ENCODE data around the gene NFKBIZ.
"Not testable (repeated sequence)": the region's sequence is repeated elsewhere in the genome, so short reads cannot be mapped to it uniquely, and the experiment has no call there.

NFKBIZ gene

DNA sequence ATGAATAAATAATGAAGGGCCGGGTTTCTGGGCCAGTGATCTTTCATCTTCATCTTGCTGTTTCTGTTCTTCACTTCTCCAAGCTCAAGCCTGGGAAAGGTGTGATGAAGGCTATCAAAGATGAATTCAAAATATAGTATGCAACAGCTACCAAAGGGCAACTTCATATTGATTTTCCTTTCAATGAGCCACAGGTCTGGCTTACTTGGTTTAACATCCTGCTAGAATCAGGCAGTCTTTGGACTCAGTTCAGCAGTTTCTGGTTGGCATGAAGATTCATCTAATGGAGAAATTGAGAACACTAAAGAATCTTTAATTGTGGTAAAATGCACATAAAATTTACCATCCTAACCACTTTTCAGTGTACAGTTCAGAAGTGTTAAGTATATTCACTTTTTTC, 43.3 kb downstream of the NFKBIZ start:
- Histone ChIP-seq H3K9me3 (ENCODE audit: control insufficient read depth in 1 of 2, low read length in 2 of 2) (no peaks in the 10 kb centered on the region), H3K27ac (ENCODE audit: low read depth, low read length) (no peak overlapping the region), H3K27me3 (ENCODE audit: control insufficient read depth in 1 of 2, insufficient read depth in 2 of 2, low read length in 2 of 2) (no peaks in the 10 kb centered on the region), H3K9ac (ENCODE audit: low read depth in 1 of 2, low read length in 2 of 2) (no peak overlapping the region), H3K36me3 (ENCODE audit: control insufficient read depth in 1 of 2, insufficient read depth in 2 of 2, low read length in 2 of 2) (no peaks in the 10 kb centered on the region), H3K4me3 (ENCODE audit: low read depth in 1 of 2, low read length in 2 of 2) (no peak overlapping the region), H3K4me1 (ENCODE audit: control insufficient read depth in 1 of 2, insufficient read depth in 2 of 2, low read length in 2 of 2) (no peaks in the 10 kb centered on the region)

DNA sequence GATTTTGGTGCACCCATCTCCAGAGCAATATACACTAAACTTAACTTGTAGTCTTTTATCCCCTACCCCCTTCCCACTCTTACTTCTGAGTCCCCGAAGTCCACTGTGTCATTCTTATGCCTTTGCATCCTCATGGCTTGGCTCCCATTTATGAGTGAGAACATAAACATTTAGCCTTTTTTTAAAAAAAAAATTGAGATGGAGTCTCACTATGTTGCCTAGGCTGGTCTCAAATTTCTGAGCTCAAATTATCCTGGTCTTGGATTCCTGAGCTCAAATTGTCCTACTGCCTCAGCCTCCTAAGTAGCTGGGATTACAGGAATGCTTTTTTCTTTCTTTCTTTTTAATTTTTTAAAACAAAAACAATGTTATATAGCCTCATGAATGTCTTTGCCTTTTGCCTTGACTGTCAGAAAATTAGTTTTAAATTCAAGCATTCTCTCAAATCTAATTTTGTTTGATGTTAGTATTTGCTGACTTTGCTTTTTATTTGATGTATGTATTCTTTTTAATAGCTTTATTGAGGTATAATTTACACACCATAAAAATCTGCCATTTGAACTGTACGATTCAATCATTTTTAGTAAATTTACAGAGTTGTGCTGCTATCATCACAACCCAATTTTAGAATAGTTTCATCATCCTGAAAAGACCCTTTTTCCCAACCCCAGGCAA, 46.9 kb downstream of the NFKBIZ start:
- no peak overlapping the region for H3K4me3 ChIP-seq (ENCODE audit: low read depth in 1 of 2, low read length in 2 of 2)
- H3K9ac ChIP-seq (ENCODE audit: low read depth in 1 of 2, low read length in 2 of 2) = no peak overlapping the region
- H3K27ac ChIP-seq (ENCODE audit: low read depth, low read length) = no peak overlapping the region

DNA sequence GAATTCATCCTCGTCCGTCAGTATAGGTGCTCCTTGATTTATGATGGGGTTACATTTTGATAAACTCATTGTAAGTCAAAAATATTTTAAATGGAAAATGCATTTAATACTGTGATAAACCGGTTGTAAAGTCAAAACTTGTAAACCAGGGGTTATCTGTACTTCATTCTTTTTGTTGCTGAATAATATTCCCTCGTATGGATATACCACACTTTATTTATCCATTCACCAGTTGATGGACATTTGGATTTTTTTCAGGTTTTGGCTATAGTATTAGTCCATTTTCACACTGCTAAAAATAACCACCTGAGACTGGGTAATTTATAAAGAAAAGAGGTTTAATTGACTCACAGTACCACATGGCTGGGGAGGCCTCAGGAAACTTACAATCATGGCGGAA, 47.7 kb downstream of the NFKBIZ start:
- Histone ChIP-seq H3K4me3 (ENCODE audit: low read depth in 1 of 2, low read length in 2 of 2) (no peak overlapping the region), H3K27ac (ENCODE audit: low read depth, low read length) (no peak overlapping the region), H3K36me3 (ENCODE audit: control insufficient read depth in 1 of 2, insufficient read depth in 2 of 2, low read length in 2 of 2) (no peaks in the 10 kb centered on the region), H3K27me3 (ENCODE audit: control insufficient read depth in 1 of 2, insufficient read depth in 2 of 2, low read length in 2 of 2) (no peaks in the 10 kb centered on the region), H3K4me1 (ENCODE audit: control insufficient read depth in 1 of 2, insufficient read depth in 2 of 2, low read length in 2 of 2) (no peaks in the 10 kb centered on the region), H3K9ac (ENCODE audit: low read depth in 1 of 2, low read length in 2 of 2) (no peak overlapping the region), H3K9me3 (ENCODE audit: control insufficient read depth in 1 of 2, low read length in 2 of 2) (no peaks in the 10 kb centered on the region)

More for the DNA sequence above, 46.9 kb downstream of the NFKBIZ start:
- no peaks in the 10 kb centered on the region for H3K27me3 ChIP-seq (ENCODE audit: control insufficient read depth in 1 of 2, insufficient read depth in 2 of 2, low read length in 2 of 2)
- H3K9me3 ChIP-seq (ENCODE audit: control insufficient read depth in 1 of 2, low read length in 2 of 2) = no peaks in the 10 kb centered on the region
- H3K36me3 ChIP-seq (ENCODE audit: control insufficient read depth in 1 of 2, insufficient read depth in 2 of 2, low read length in 2 of 2) = no peaks in the 10 kb centered on the region
- H3K4me1 ChIP-seq (ENCODE audit: control insufficient read depth in 1 of 2, insufficient read depth in 2 of 2, low read length in 2 of 2) = no peaks in the 10 kb centered on the region

DNA sequence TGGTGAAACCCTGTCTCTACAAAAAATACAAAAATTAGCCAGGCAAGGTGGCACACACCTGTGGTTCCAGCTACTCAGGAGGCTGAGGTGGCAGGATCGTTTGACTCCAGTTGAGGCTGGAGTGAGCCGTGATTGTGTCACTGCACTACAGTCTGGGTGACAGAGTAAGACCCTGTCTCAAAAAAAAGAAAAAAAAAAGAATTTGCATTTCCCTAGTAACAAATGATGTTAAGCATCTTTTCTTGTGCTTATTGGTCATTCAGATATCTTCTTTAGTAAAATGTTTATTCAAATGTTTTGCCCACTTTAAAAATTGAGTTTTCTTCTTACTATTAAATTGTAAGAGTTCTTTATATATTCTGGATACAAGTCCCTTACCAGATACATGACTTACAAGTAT, 48.7 kb downstream of the NFKBIZ start:
- Histone ChIP-seq H3K27ac (ENCODE audit: low read depth, low read length) (no peak overlapping the region), H3K4me1 (ENCODE audit: control insufficient read depth in 1 of 2, insufficient read depth in 2 of 2, low read length in 2 of 2) (no peaks in the 10 kb centered on the region), H3K36me3 (ENCODE audit: control insufficient read depth in 1 of 2, insufficient read depth in 2 of 2, low read length in 2 of 2) (no peaks in the 10 kb centered on the region), H3K4me3 (ENCODE audit: low read depth in 1 of 2, low read length in 2 of 2) (no peak overlapping the region), H3K9ac (ENCODE audit: low read depth in 1 of 2, low read length in 2 of 2) (no peak overlapping the region), H3K9me3 (ENCODE audit: control insufficient read depth in 1 of 2, low read length in 2 of 2) (no peaks in the 10 kb centered on the region), H3K27me3 (ENCODE audit: control insufficient read depth in 1 of 2, insufficient read depth in 2 of 2, low read length in 2 of 2) (no peaks in the 10 kb centered on the region)

DNA sequence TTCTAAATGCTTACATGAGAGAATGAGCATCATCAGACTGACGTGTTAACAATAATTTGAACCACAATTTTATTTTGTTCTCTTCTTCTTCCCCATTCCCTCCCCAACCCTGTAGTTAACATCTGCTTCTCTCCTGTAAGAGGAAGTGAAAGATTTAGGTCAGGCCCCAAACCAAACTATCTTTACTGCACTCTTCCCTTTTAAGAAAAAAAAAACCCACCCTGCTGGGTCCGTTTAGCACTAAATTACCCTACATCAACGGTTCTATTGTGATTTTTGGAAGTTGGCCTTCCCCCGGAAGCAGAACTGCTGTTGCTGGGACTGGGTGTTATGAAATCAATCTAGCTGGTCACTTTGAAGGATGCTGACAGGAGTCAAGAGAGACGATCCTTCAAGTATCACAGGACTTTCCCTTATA, 49.4 kb downstream of the NFKBIZ start:
- no peaks in the 10 kb centered on the region for H3K9me3 ChIP-seq (ENCODE audit: control insufficient read depth in 1 of 2, low read length in 2 of 2)
- H3K36me3 ChIP-seq (ENCODE audit: control insufficient read depth in 1 of 2, insufficient read depth in 2 of 2, low read length in 2 of 2) = no peaks in the 10 kb centered on the region
- H3K9ac ChIP-seq (ENCODE audit: low read depth in 1 of 2, low read length in 2 of 2) = no peak overlapping the region
- no peak overlapping the region for H3K4me3 ChIP-seq (ENCODE audit: low read depth in 1 of 2, low read length in 2 of 2)
- H3K27ac ChIP-seq (ENCODE audit: low read depth, low read length) = no peak overlapping the region
- H3K27me3 ChIP-seq (ENCODE audit: control insufficient read depth in 1 of 2, insufficient read depth in 2 of 2, low read length in 2 of 2) = no peaks in the 10 kb centered on the region
- H3K4me1 ChIP-seq (ENCODE audit: control insufficient read depth in 1 of 2, insufficient read depth in 2 of 2, low read length in 2 of 2) = no peaks in the 10 kb centered on the region

DNA sequence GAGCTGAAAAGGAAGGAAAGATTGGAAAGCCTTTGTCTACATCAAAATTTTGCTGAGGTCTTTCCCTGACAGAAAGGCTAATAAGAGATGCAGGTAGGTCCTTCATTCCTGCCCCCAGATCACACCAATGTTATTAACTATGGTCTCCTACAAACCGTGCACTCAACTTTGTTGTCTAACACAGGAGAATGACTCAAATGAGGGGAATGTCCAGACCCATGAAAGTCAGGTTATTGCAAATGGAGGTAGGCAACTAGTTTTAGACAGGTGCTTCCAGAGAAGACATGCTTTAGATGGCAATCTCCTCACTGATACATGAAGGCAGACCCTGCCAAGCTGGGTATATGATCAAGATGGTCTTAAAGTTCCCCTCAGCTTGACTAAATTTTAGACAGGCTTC, 51.0 kb downstream of the NFKBIZ start:
- Histone ChIP-seq H3K4me1 (ENCODE audit: control insufficient read depth in 1 of 2, insufficient read depth in 2 of 2, low read length in 2 of 2) (no peaks in the 10 kb centered on the region), H3K9me3 (ENCODE audit: control insufficient read depth in 1 of 2, low read length in 2 of 2) (no peaks in the 10 kb centered on the region), H3K27me3 (ENCODE audit: control insufficient read depth in 1 of 2, insufficient read depth in 2 of 2, low read length in 2 of 2) (no peaks in the 10 kb centered on the region), H3K4me3 (ENCODE audit: low read depth in 1 of 2, low read length in 2 of 2) (no peak overlapping the region), H3K9ac (ENCODE audit: low read depth in 1 of 2, low read length in 2 of 2) (no peak overlapping the region), H3K27ac (ENCODE audit: low read depth, low read length) (no peak overlapping the region), H3K36me3 (ENCODE audit: control insufficient read depth in 1 of 2, insufficient read depth in 2 of 2, low read length in 2 of 2) (no peaks in the 10 kb centered on the region)

DNA sequence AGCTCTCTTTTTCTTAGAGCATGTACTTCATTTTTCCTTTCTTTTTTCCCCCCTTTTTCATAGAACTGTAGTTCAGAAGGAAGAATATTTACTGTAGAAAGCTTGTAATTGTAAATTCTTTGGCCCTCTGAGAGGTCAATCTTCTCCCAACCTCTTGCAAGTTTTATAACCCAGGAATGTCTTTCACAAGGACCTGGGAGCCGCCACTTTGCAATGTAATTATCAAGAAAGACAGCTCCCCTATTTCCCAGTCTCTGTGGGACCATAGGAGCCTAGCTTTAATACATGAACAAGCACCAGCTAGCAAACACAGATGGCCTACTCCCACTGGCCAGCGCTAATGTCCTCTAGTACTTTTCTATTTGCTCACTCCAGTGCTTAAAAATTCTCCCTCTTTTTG, 51.4 kb downstream of the NFKBIZ start:
- Histone ChIP-seq H3K36me3 (ENCODE audit: control insufficient read depth in 1 of 2, insufficient read depth in 2 of 2, low read length in 2 of 2) (no peaks in the 10 kb centered on the region), H3K27me3 (ENCODE audit: control insufficient read depth in 1 of 2, insufficient read depth in 2 of 2, low read length in 2 of 2) (no peaks in the 10 kb centered on the region), H3K9me3 (ENCODE audit: control insufficient read depth in 1 of 2, low read length in 2 of 2) (no peaks in the 10 kb centered on the region), H3K9ac (ENCODE audit: low read depth in 1 of 2, low read length in 2 of 2) (no peak overlapping the region), H3K4me1 (ENCODE audit: control insufficient read depth in 1 of 2, insufficient read depth in 2 of 2, low read length in 2 of 2) (no peaks in the 10 kb centered on the region), H3K4me3 (ENCODE audit: low read depth in 1 of 2, low read length in 2 of 2) (no peak overlapping the region), H3K27ac (ENCODE audit: low read depth, low read length) (no peak overlapping the region)

DNA sequence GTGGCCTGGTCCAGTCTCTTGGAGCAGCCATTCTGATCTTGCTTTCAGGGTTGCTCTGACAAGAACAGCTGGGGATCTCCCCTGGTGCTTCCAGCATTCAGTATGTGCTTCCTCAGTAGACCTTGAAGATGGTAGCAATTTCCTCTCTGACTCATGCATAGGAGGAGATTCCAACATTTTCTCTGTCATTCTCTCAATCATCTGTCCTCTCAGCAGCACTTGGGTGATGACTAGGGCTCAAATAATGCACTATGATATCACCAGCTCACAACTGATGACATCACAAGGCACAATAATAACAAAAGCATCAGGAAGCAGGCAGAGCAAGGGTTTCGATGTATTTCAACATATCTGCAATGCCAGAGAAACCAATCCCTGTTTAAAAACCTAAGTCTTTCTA, 52.7 kb downstream of the NFKBIZ start:
- Histone ChIP-seq H3K9me3 (ENCODE audit: control insufficient read depth in 1 of 2, low read length in 2 of 2) (no peaks in the 10 kb centered on the region), H3K27ac (ENCODE audit: low read depth, low read length) (no peak overlapping the region), H3K4me3 (ENCODE audit: low read depth in 1 of 2, low read length in 2 of 2) (no peak overlapping the region), H3K4me1 (ENCODE audit: control insufficient read depth in 1 of 2, insufficient read depth in 2 of 2, low read length in 2 of 2) (no peaks in the 10 kb centered on the region), H3K27me3 (ENCODE audit: control insufficient read depth in 1 of 2, insufficient read depth in 2 of 2, low read length in 2 of 2) (no peaks in the 10 kb centered on the region), H3K9ac (ENCODE audit: low read depth in 1 of 2, low read length in 2 of 2) (no peak overlapping the region), H3K36me3 (ENCODE audit: control insufficient read depth in 1 of 2, insufficient read depth in 2 of 2, low read length in 2 of 2) (no peaks in the 10 kb centered on the region)

DNA sequence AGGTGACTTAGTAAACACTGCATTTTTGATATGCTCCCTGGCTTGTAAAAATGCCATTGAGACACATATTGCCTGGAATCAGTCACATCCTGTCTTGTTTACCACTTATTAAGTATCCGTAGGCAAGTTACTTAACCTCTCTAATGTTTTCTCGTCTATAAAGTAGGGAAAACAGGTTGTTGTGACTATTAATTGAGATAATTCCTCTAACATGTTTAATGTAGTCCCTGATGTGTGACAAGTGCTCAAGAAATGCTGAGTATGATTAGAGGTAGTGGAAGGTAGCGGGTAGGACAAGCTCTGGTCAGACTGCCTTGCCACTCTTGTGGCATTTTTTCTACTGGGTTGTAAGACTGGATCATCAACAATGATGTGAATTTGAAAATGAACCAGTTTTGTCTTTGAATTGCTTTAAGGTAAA, 54.1 kb downstream of the NFKBIZ start:
- no peaks in the 10 kb centered on the region for H3K36me3 ChIP-seq (ENCODE audit: control insufficient read depth in 1 of 2, insufficient read depth in 2 of 2, low read length in 2 of 2)
- H3K4me1 ChIP-seq (ENCODE audit: control insufficient read depth in 1 of 2, insufficient read depth in 2 of 2, low read length in 2 of 2) = no peaks in the 10 kb centered on the region

DNA sequence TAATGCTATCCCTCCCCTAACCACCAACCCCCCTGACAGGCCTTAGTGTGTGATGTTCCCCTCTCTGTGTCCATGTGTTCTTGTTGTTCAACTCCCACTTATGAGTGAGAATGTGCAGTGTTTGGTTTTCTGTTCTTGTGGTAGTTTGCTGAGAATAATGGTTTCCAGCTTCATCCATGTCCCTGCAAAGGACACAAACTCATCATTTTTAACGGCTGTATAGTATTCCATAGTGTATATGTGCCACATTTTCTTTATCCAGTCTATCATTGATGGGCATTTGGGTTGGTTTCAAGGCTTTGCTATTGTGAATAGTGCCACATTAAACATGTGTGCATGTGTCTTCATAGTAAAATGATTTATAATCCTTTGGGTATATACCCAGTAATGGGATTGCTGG, 56.3 kb downstream of the NFKBIZ start:
- not testable (repeated sequence) for H3K9me3 ChIP-seq (ENCODE audit: control insufficient read depth in 1 of 2, low read length in 2 of 2); H3K27ac ChIP-seq (ENCODE audit: low read depth, low read length); H3K27me3 ChIP-seq (ENCODE audit: control insufficient read depth in 1 of 2, insufficient read depth in 2 of 2, low read length in 2 of 2)

More for the DNA sequence above, 54.1 kb downstream of the NFKBIZ start:
- Histone ChIP-seq H3K27ac (ENCODE audit: low read depth, low read length) (no peak overlapping the region), H3K9ac (ENCODE audit: low read depth in 1 of 2, low read length in 2 of 2) (no peak overlapping the region), H3K27me3 (ENCODE audit: control insufficient read depth in 1 of 2, insufficient read depth in 2 of 2, low read length in 2 of 2) (no peaks in the 10 kb centered on the region), H3K9me3 (ENCODE audit: control insufficient read depth in 1 of 2, low read length in 2 of 2) (no peaks in the 10 kb centered on the region), H3K4me3 (ENCODE audit: low read depth in 1 of 2, low read length in 2 of 2) (no peak overlapping the region)

More for the DNA sequence above, 56.3 kb downstream of the NFKBIZ start:
- H3K4me3 ChIP-seq (ENCODE audit: low read depth in 1 of 2, low read length in 2 of 2); H3K9ac ChIP-seq (ENCODE audit: low read depth in 1 of 2, low read length in 2 of 2); H3K36me3 ChIP-seq (ENCODE audit: control insufficient read depth in 1 of 2, insufficient read depth in 2 of 2, low read length in 2 of 2); H3K4me1 ChIP-seq (ENCODE audit: control insufficient read depth in 1 of 2, insufficient read depth in 2 of 2, low read length in 2 of 2): not testable (repeated sequence)

Data from duodenal mucosa (tissue), 2 donors.